GM18519 (cell line): ENCODE results near the gene CLEC4F.

Experiments
- ATAC-seq: cut with Tn5 transposase; IDR thresholded peaks from one replicate; pipeline ENCODE4 v1.9.1; 2021; ENCODE audit warnings: mild to moderate bottlenecking, moderate library complexity; ENCODE audit not compliant: unreplicated experiment, low FRiP score

CLEC4F gene

GRCh38 chr2:70759446-70759845 is 61.0 kb downstream of the CLEC4F start:
- no peak for ATAC-seq
